Esophagus muscularis mucosa (tissue), 3 donors: ENCODE results near the gene CD33.

ENCODE experiments used
- POLR2A ChIP-seq: fragments of 450-650 bp; IDR thresholded peaks from one replicate; pipeline ENCODE4 v1.6.1; 2017; ENCODE audit warnings: antibody characterized with exemption, moderate library complexity, mild to moderate bottlenecking, low read depth
- TF ChIP-seq, protein P1 (sequence below), 3 experiments: fragments of 200-600 bp in 2 of 3; fragments of 450-650 bp in 1 of 3; sonication (generic) in 2 of 3; IDR thresholded peaks; one replicate each; pipeline ENCODE4 v1.5.1; 2017 to 2019; ENCODE audit warnings: antibody characterized with exemption in 3 of 3, mild to moderate bottlenecking in 2 of 3, moderate library complexity in 1 of 3

DNA sequence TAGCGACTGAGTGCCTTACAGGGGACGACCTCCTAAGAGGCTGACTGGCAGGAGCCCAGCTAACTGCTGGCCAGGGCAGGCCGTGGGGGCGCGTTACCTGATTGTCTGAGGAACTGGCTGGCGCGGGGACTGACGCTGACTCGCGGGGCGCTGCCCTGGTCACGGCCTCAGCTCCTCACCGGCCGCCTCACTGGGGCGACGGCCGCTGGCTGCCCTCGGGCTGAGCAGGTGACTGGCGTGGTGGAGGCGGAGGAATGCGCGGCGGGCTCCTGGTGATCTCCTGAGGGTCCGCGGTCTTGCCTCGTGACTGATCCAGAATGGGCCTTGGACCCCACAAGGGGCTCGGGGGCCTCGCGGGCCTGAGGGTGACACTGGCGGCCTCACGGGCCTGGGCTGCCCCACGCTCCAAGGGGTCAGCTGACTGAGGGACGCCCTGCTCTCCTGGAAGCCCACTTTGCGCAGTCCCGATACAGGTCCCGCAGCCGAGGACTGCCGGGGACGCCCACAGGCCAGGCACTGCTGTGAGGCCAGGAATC, 43.4 kb upstream of the CD33 start:
- TF ChIP-seq, protein P1, sequence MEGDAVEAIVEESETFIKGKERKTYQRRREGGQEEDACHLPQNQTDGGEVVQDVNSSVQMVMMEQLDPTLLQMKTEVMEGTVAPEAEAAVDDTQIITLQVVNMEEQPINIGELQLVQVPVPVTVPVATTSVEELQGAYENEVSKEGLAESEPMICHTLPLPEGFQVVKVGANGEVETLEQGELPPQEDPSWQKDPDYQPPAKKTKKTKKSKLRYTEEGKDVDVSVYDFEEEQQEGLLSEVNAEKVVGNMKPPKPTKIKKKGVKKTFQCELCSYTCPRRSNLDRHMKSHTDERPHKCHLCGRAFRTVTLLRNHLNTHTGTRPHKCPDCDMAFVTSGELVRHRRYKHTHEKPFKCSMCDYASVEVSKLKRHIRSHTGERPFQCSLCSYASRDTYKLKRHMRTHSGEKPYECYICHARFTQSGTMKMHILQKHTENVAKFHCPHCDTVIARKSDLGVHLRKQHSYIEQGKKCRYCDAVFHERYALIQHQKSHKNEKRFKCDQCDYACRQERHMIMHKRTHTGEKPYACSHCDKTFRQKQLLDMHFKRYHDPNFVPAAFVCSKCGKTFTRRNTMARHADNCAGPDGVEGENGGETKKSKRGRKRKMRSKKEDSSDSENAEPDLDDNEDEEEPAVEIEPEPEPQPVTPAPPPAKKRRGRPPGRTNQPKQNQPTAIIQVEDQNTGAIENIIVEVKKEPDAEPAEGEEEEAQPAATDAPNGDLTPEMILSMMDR (IDR thresholded peaks at IDR 0.05): no peak
- no peak for TF ChIP-seq POLR2A
